ENCODE data around the gene SNAP23.

SNAP23 gene

DNA sequence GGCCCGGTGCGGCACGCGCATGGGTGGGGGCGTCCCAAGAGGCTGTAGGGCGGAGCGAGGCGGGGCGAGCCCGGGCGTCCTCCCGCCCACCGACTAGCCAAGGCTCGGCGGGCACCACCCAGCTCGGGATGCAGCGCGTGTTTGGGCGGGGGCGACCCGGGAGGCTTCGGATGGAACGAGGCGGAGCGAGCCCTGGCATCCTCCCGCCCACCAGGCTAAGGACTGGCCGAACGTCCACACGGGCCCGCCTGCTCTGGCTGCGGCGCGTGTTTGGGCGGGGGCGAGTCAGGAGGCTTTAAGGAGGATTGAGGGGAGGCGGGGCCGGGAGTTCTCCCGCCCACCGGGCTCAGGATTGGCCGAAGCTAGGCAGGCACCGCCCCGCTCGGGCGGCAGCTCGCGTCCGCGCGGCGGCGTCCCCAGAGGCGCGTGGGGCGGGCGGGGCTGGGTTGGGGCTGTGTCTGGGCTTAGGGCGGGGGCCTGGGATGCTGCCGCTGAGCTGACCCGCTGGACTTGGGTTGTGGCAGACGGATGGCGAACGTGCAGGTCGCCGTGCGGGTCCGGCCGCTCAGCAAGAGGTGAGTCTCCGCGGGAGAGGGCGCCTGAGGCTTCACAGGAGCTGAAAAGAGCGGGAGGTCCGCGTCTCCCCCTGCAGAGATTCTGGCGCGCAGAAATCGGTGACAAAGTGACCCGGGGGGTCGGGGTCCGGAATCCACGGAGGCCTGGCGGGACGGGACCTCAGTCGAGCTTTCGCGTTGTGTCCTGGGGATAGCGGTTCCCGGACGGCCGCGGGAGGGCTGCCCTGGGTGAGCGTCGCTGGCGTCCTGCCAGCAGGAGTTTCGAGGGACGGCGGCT is 80.0 kb downstream of the SNAP23 start, which contains the start of gene STARD9:
STARD9 (plus strand) TSS at position 419 of the 852 bp plus-strand sequence; CDS start at position 529, 110 bp downstream.
- peak; percentile 99 for DNase-seq

DNA sequence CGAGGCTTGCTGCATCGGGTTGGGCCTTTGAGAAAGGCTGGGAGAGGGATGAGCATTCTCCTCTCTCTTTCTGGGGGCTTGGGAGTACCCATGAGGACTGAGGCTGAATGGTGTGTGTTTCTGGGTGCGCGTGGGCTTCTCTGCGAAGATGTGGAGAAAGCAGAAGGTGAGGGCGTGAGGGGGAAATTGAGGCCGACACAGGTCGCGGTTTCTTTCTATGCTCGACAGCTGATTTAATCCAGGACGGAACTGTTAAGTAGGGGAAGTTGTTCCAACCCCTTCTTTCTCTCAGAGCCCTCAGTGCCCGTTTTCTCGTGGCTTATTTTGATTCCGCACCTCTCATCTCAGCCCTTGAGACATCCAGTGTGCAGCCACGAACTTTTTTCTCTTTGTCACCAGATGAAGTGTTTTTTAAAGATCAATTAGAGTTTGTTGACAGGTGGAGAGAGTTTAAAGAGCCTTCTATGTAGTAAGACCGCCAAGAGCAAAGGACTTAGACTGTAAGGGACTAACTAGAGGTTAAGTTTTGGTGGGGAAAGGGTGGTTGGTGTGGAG is 80.7 kb downstream of the SNAP23 start:
- DNase-seq, result no peak

DNA sequence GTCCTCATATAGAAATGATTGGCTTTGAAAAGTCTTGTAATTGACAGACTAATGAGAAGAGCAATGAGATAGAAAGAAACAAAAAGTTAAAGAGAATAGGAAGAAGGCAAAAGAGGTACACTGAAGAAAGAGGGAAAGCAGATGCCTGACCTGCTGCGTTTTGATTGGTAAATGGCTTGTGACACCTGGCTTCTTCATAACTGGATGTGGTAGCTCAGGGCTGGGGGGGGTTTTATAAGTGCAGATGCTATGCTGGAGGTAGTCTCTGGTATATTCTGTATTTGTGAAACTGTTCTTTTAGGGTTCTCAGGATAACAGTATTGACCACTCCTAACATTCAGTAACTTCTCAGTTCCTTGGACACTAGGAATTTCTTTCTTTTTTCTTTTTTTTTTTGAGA is 81.3 kb downstream of the SNAP23 start:
- no peak for DNase-seq

DNA sequence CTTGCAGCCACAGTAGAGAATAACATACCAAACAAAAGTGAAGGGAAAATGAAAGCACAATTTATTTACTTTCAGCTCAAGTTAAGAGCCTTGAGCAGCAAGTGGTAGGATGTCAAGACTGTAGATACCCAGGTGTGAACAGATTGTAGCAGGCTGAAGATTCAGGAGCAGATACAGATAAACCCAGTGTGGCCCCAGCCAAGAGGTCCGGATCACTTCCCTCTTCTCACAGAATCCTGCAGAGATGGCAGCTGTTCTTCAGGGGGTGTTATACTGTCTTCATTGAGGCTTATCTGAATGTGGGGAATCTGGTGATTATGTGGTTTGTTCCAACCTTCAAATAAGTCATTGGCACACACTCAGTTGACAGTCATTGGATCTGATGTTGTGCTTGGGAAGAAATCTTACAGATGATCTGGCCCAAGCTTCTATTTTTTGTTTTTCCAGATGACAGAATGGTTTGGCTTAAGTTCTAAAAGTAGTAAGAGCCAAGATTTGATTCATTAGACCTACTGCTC is 82.1 kb downstream of the SNAP23 start:
- no peak for DNase-seq

DNA sequence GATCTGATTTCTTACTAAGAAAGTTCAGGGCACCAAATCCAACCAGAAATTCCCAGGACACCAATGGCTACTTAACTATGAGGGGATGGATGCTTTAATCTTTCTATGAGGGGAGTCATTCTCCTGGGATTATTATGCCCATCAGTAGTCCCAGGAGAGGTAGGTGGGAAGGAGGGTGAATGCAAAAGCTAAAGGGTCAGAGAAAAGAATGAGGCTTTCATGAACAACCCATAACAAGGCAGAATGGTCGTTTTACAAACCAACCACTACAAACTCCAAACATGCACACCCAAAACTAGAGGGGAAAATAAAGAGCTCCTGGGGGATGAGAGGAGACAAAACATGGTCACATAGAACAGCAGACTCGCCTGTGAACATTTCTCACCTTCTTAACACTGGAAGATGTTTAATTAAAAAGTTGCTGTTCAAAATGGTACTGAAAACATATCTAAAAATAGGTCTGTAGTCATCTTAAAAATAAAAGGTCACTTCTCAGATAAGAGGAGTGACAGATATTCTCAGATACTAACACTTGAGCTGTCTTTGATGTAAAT is 83.6 kb downstream of the SNAP23 start:
- DNase-seq, result no peak

DNA sequence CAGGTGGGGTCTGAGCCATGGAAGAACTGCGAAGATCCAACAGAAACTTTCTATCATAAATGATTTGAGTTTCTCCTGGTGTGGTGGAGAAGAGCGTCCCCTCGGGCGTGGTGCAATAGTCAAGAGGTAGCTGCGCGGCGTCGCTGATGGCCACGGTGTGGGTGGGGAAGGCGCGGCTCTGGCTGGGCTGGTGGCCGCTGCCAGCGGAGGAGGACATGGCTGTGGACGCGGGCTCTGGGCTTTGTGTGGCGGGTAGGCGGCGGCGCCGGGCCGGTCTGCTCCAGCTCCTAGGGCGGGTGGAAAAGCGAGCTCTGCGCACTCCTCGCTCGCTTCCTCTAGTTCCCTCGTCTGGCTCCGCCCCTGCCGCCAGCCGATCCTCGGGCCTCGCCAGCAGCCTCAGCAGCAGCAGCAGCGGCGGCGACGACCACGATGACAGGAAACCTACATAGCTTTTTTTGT is 85.9 kb downstream of the SNAP23 start:
- DNase-seq, result peak; percentile 94

Measured in islet precursor cell (in vitro differentiated cells).